Upper lobe of left lung (tissue), 4 donors: ENCODE measurements around the gene KLHL1.

Experiments
- EP300 ChIP-seq, 4 donors: sonication (generic); formaldehyde crosslinking; IDR thresholded peaks; one replicate each; pipeline ENCODE4 v1.5.1; 2017; ENCODE audit warnings: antibody characterized with exemption in 4 of 4, control low read depth in 2 of 4
- POLR2A ChIP-seq, 4 donors: fragments of 450-650 bp; IDR thresholded peaks; one replicate each; pipeline ENCODE4 v1.5.1; 2016 to 2017; ENCODE audit warnings: antibody characterized with exemption in 4 of 4, mild to moderate bottlenecking in 2 of 4
- POLR2AphosphoS5 ChIP-seq, 2 donors: sonication (generic); formaldehyde crosslinking; IDR thresholded peaks; one replicate each; pipeline ENCODE4 v1.5.1; 2017; ENCODE audit warnings: antibody characterized with exemption in 2 of 2
- TF ChIP-seq, protein P1 (sequence below), 6 experiments: fragments of 450-650 bp in 4 of 6; fragments of 200-600 bp in 2 of 6; sonication (generic) in 2 of 6; IDR thresholded peaks; one replicate each; pipeline ENCODE4 v1.5.1; 2016 to 2019; ENCODE audit warnings: antibody characterized with exemption in 6 of 6

DNA sequence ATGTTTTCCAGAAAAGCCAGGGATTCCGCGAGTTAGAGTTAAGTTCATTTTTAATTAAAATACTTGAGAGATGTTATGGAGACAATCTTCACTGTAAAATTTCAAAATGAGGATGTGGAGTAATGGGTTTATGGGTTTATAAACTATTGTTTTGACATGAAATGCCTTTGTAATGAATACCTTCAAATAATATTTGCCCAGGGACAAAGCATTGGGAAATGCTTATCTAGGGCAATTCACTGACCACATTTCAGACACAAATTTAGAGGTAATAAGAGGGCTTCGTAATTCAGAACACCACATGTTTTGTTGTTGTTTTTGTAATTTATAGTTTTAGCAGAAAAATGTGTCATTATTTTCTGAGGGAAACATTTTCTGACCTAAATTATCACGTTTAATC, 241.7 kb downstream of the KLHL1 start:
- TF ChIP-seq POLR2A (IDR thresholded peaks at IDR 0.05) (no peak), EP300 (IDR thresholded peaks at IDR 0.05) (no peak), POLR2AphosphoS5 (IDR thresholded peaks at IDR 0.05) (no peak)
- TF ChIP-seq, protein P1, sequence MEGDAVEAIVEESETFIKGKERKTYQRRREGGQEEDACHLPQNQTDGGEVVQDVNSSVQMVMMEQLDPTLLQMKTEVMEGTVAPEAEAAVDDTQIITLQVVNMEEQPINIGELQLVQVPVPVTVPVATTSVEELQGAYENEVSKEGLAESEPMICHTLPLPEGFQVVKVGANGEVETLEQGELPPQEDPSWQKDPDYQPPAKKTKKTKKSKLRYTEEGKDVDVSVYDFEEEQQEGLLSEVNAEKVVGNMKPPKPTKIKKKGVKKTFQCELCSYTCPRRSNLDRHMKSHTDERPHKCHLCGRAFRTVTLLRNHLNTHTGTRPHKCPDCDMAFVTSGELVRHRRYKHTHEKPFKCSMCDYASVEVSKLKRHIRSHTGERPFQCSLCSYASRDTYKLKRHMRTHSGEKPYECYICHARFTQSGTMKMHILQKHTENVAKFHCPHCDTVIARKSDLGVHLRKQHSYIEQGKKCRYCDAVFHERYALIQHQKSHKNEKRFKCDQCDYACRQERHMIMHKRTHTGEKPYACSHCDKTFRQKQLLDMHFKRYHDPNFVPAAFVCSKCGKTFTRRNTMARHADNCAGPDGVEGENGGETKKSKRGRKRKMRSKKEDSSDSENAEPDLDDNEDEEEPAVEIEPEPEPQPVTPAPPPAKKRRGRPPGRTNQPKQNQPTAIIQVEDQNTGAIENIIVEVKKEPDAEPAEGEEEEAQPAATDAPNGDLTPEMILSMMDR (IDR thresholded peaks at IDR 0.05) = no peak
